Measurements from ENCODE around the gene CNTN5.

GRCh38 chr11:99987821-99988470, 967.2 kb downstream of the CNTN5 start:
- TF ChIP-seq ZNF777 (tag by site-specific recombination; IDR thresholded peaks at IDR 0.05; ENCODE audit: borderline replicate concordance) = no peak
- TF ChIP-seq ZNF610 (tag by site-specific recombination; IDR thresholded peaks at IDR 0.05; ENCODE audit: borderline replicate concordance) = no peak
- TF ChIP-seq CTCF (tag by site-specific recombination; IDR thresholded peaks at IDR 0.05) = no peak
- TF ChIP-seq ZNF138 (tag by site-specific recombination; IDR thresholded peaks at IDR 0.05; ENCODE audit: borderline replicate concordance) = no peak
- TF ChIP-seq ZBTB20 (tag by site-specific recombination; IDR thresholded peaks at IDR 0.05) = no peak
- TF ChIP-seq ZEB2 (tag by site-specific recombination; IDR thresholded peaks at IDR 0.05) = no peak
- no peak for TF ChIP-seq ZBTB48 (tag by site-specific recombination; IDR thresholded peaks at IDR 0.05)
- no peak for TF ChIP-seq RBAK (tag by site-specific recombination; IDR thresholded peaks at IDR 0.05)
- TF ChIP-seq ZNF121 (tag by site-specific recombination; IDR thresholded peaks at IDR 0.05) = no peak

Data from HEK293 (cell line).